Loucy (cell line): Measurements from ENCODE around the gene FSTL1.

Source experiments
- CTCF ChIP-seq: fragments of 200-600 bp; sonication (generic); conservative IDR thresholded peaks from 2 replicates; pipeline ENCODE4 v1.5.1; 2014; ENCODE audit warnings: mild to moderate bottlenecking, antibody characterized with exemption, low read length
- EZH2phosphoT487 ChIP-seq: fragments of 200-600 bp; IDR thresholded peaks from 2 replicates; pipeline ENCODE4 v1.6.1; 2018; ENCODE audit warnings: antibody characterized with exemption, mild to moderate bottlenecking, moderate library complexity, borderline replicate concordance

GRCh38 chr3:120433662-120434331 is 17.0 kb downstream of the FSTL1 start:
- no peak for TF ChIP-seq CTCF
- no peak for TF ChIP-seq EZH2phosphoT487
